ENCODE measurements around the gene HLX. TPM values are rescaled to one million over a fixed set of nuclear protein-coding genes. Genes with fewer than 3 reads are reported as not detected.

The HLX gene
- total RNA-seq, 1 donor from 2014 or later, result 3.2 TPM

- intact Hi-C loops (cut with micrococcal nuclease), result loop anchor here (5.0 kb wide), 1 partner anchor 1564 kb away; no protein-coding TSS in a partner anchor
- ATAC-seq (ENCODE audit: low read depth), result peak; percentile 43
- no peaks in the 10 kb centered on the region for H3K36me3 Mint-ChIP-seq (ENCODE audit: low read depth)
- no peak overlapping the region for H3K27ac Mint-ChIP-seq
- ChIA-PET CTCF (no interaction called here), POLR2A (no interaction called here)
- TF ChIP-seq CTCF (IDR thresholded peaks at IDR 0.05), result no peak
- peaks cover 60% of the 10 kb centered on the region for H3K27me3 Mint-ChIP-seq
- peaks cover 38% of the 10 kb centered on the region for H3K4me1 Mint-ChIP-seq
- no peak for DNase-seq
- peak overlapping the region; percentile 83 for H3K4me3 Mint-ChIP-seq
- H3K9me3 Mint-ChIP-seq, result peaks cover 2% of the 10 kb centered on the region
Measured at GRCh38 chr1:220892997-220893700, 13.9 kb downstream of the HLX start.

- no peak for TF ChIP-seq CTCF (IDR thresholded peaks at IDR 0.05)
- peak; percentile 25 for ATAC-seq (ENCODE audit: low read depth)
- Mint-ChIP-seq H3K27ac (no peak overlapping the region), H3K4me3 (peak overlapping the region; percentile 83), H3K36me3 (ENCODE audit: low read depth) (no peaks in the 10 kb centered on the region), H3K4me1 (peaks cover 36% of the 10 kb centered on the region), H3K27me3 (peaks cover 56% of the 10 kb centered on the region), H3K9me3 (peaks cover 2% of the 10 kb centered on the region)
- DNase-seq, result no peak
- intact Hi-C loops (cut with micrococcal nuclease), result loop anchor here (5.0 kb wide), 1 partner anchor 1564 kb away; no protein-coding TSS in a partner anchor
- CTCF ChIA-PET, result interaction anchor here (1.7 to 1.8 kb wide), 2 partner anchors 15 to 18 kb away, joined by 5 read pairs; no protein-coding TSS in a partner anchor
- POLR2A ChIA-PET, result no interaction called here
Measured at GRCh38 chr1:220893701-220894024, 14.4 kb downstream of the HLX start.

GRCh38 chr1:220894025-220894923 lies 15.0 kb downstream of the HLX start:
- Mint-ChIP-seq H3K27me3 (peaks cover 50% of the 10 kb centered on the region), H3K4me3 (peak overlapping the region; percentile 83), H3K27ac (no peak overlapping the region), H3K9me3 (peaks cover 2% of the 10 kb centered on the region), H3K4me1 (peaks cover 36% of the 10 kb centered on the region), H3K36me3 (ENCODE audit: low read depth) (no peaks in the 10 kb centered on the region)
- ATAC-seq (ENCODE audit: low read depth), result peak; percentile 52
- no peak for TF ChIP-seq CTCF (IDR thresholded peaks at IDR 0.05)
- CTCF ChIA-PET, result interaction anchor here (1.7 to 1.8 kb wide), 2 partner anchors 14 to 19 kb away, joined by 5 read pairs; no protein-coding TSS in a partner anchor
- DNase-seq, result peak; percentile 28
- POLR2A ChIA-PET, result interaction anchor here (0.9 kb wide), 1 partner anchor 11 kb away, joined by 3 read pairs; no protein-coding TSS in a partner anchor
- intact Hi-C loops (cut with micrococcal nuclease), result loop anchor here (5.0 kb wide), 1 partner anchor 1563 kb away; no protein-coding TSS in a partner anchor

- no peak for TF ChIP-seq CTCF (IDR thresholded peaks at IDR 0.05)
- H3K27ac Mint-ChIP-seq, result no peak overlapping the region
- no peaks in the 10 kb centered on the region for H3K36me3 Mint-ChIP-seq (ENCODE audit: low read depth)
- peaks cover 2% of the 10 kb centered on the region for H3K9me3 Mint-ChIP-seq
- ATAC-seq (ENCODE audit: low read depth) (no peak), DNase-seq (no peak)
- intact Hi-C loops (cut with micrococcal nuclease), result loop anchor here (5.0 kb wide), 1 partner anchor 1562 kb away; no protein-coding TSS in a partner anchor
- H3K4me3 Mint-ChIP-seq, result no peak overlapping the region
- peaks cover 44% of the 10 kb centered on the region for H3K27me3 Mint-ChIP-seq
- ChIA-PET CTCF (interaction anchor here (1.7 to 1.8 kb wide), 2 partner anchors 14 to 20 kb away, joined by 5 read pairs; no protein-coding TSS in a partner anchor), POLR2A (interaction anchor here (0.9 kb wide), 1 partner anchor 12 kb away, joined by 3 read pairs; no protein-coding TSS in a partner anchor)
- H3K4me1 Mint-ChIP-seq, result peaks cover 36% of the 10 kb centered on the region
Measured at GRCh38 chr1:220894924-220895256, 15.6 kb downstream of the HLX start.
